Skeletal muscle satellite cell (primary cell): Measurements from ENCODE around the gene VAX1.

Source experiments
- H3K27me3 ChIP-seq: 2 replicates; pipeline ENCODE4 v1.7.0; 2013; ENCODE audit warnings: low read length; ENCODE audit not compliant: control insufficient read depth, insufficient read depth
- H3K36me3 ChIP-seq: 2 replicates; pipeline ENCODE4 v1.7.0; 2013; ENCODE audit warnings: mild to moderate bottlenecking, control low read depth, low read length; ENCODE audit not compliant: insufficient read depth
- H3K4me1 ChIP-seq: 2 replicates; pipeline ENCODE4 v1.7.0; 2013; ENCODE audit warnings: low read length; ENCODE audit not compliant: control insufficient read depth, insufficient read depth
- H3K4me2 ChIP-seq: 2 replicates; pipeline ENCODE4 v1.7.0; 2013; ENCODE audit warnings: mild to moderate bottlenecking, low read length
- H3K4me3 ChIP-seq: 2 replicates; pipeline ENCODE4 v1.7.0; 2013; ENCODE audit warnings: low read length
- H3K9ac ChIP-seq: 2 replicates; pipeline ENCODE4 v1.7.0; 2013; ENCODE audit warnings: mild to moderate bottlenecking, low read depth, low read length, moderate library complexity
- H3K9me3 ChIP-seq: replicated peaks from 2 replicates; pipeline ENCODE4 v1.7.0; 2013; ENCODE audit warnings: mild to moderate bottlenecking, control low read depth, low read length

VAX1 gene

GRCh38 chr10:117139581-117140524, 1.8 kb upstream of the VAX1 start:
- Histone ChIP-seq H3K9me3 (peaks cover under 1% of the 10 kb centered on the region), H3K4me1 (peaks cover 15% of the 10 kb centered on the region), H3K4me2 (no peak overlapping the region), H3K4me3 (no peak overlapping the region), H3K36me3 (no peaks in the 10 kb centered on the region), H3K27me3 (peaks cover 89% of the 10 kb centered on the region), H3K9ac (no peak overlapping the region)

- Histone ChIP-seq H3K4me1 (peaks cover 15% of the 10 kb centered on the region), H3K4me3 (no peak overlapping the region), H3K27me3 (peaks cover 87% of the 10 kb centered on the region), H3K9me3 (no peaks in the 10 kb centered on the region), H3K4me2 (no peak overlapping the region), H3K36me3 (no peaks in the 10 kb centered on the region), H3K9ac (no peak overlapping the region)
Measured at GRCh38 chr10:117138838-117139580, 939 bp upstream of the VAX1 start.

GRCh38 chr10:117137031-117137910, 799 bp downstream of the VAX1 start:
- Histone ChIP-seq H3K9me3 (no peaks in the 10 kb centered on the region), H3K9ac (no peak overlapping the region), H3K4me2 (peak overlapping the region; percentile 86), H3K4me1 (peaks cover 15% of the 10 kb centered on the region), H3K4me3 (peak overlapping the region; percentile 62), H3K27me3 (peaks cover 89% of the 10 kb centered on the region), H3K36me3 (no peaks in the 10 kb centered on the region)

GRCh38 chr10:117136391-117136975, 1.6 kb downstream of the VAX1 start:
- H3K36me3 ChIP-seq = no peaks in the 10 kb centered on the region
- H3K4me2 ChIP-seq = peak overlapping the region; percentile 86
- H3K9me3 ChIP-seq = no peaks in the 10 kb centered on the region
- peaks cover 15% of the 10 kb centered on the region for H3K4me1 ChIP-seq
- H3K4me3 ChIP-seq = no peak overlapping the region
- no peak overlapping the region for H3K9ac ChIP-seq
- peaks cover 89% of the 10 kb centered on the region for H3K27me3 ChIP-seq

GRCh38 chr10:117135480-117136140, 2.5 kb downstream of the VAX1 start:
- H3K4me1 ChIP-seq = peaks cover 15% of the 10 kb centered on the region
- no peaks in the 10 kb centered on the region for H3K36me3 ChIP-seq
- no peak overlapping the region for H3K4me3 ChIP-seq
- peaks cover 94% of the 10 kb centered on the region for H3K27me3 ChIP-seq
- no peak overlapping the region for H3K4me2 ChIP-seq
- H3K9ac ChIP-seq = no peak overlapping the region
- H3K9me3 ChIP-seq = no peaks in the 10 kb centered on the region

- Histone ChIP-seq H3K4me3 (no peak overlapping the region), H3K9me3 (no peaks in the 10 kb centered on the region)
Measured at GRCh38 chr10:117135026-117135372, 3.1 kb downstream of the VAX1 start.

GRCh38 chr10:117134306-117135025, 3.6 kb downstream of the VAX1 start:
- Histone ChIP-seq H3K27me3 (peaks cover 95% of the 10 kb centered on the region), H3K36me3 (no peaks in the 10 kb centered on the region), H3K9ac (no peak overlapping the region), H3K9me3 (no peaks in the 10 kb centered on the region), H3K4me3 (peak overlapping the region; percentile 34), H3K4me1 (peaks cover 15% of the 10 kb centered on the region), H3K4me2 (peak overlapping the region; percentile 29)

More at GRCh38 chr10:117135026-117135372, 3.1 kb downstream of the VAX1 start:
- H3K36me3 ChIP-seq = no peaks in the 10 kb centered on the region
- peaks cover 15% of the 10 kb centered on the region for H3K4me1 ChIP-seq
- no peak overlapping the region for H3K4me2 ChIP-seq
- H3K27me3 ChIP-seq = peaks cover 94% of the 10 kb centered on the region
- H3K9ac ChIP-seq = no peak overlapping the region

- Histone ChIP-seq H3K36me3 (no peaks in the 10 kb centered on the region), H3K27me3 (peaks cover 97% of the 10 kb centered on the region), H3K4me3 (peak overlapping the region; percentile 34), H3K9me3 (no peaks in the 10 kb centered on the region), H3K4me2 (peak overlapping the region; percentile 39), H3K9ac (no peak overlapping the region), H3K4me1 (peaks cover 15% of the 10 kb centered on the region)
Measured at GRCh38 chr10:117134056-117134305, 4.1 kb downstream of the VAX1 start.

- H3K9me3 ChIP-seq = no peaks in the 10 kb centered on the region
- H3K27me3 ChIP-seq = peaks cover 96% of the 10 kb centered on the region
- H3K9ac ChIP-seq = no peak overlapping the region
- H3K4me1 ChIP-seq = peaks cover 15% of the 10 kb centered on the region
- H3K36me3 ChIP-seq = no peaks in the 10 kb centered on the region
- H3K4me3 ChIP-seq = no peak overlapping the region
- peak overlapping the region; percentile 39 for H3K4me2 ChIP-seq
Measured at GRCh38 chr10:117133273-117134055, 4.6 kb downstream of the VAX1 start.
